Measurements from ENCODE around the gene SLC22A9. TPM values are rescaled to one million over a fixed set of nuclear protein-coding genes. Genes with fewer than 3 reads are reported as not detected.

SLC22A9 gene
- total RNA-seq, 1 experiment from 2014 or later: not detected

DNA sequence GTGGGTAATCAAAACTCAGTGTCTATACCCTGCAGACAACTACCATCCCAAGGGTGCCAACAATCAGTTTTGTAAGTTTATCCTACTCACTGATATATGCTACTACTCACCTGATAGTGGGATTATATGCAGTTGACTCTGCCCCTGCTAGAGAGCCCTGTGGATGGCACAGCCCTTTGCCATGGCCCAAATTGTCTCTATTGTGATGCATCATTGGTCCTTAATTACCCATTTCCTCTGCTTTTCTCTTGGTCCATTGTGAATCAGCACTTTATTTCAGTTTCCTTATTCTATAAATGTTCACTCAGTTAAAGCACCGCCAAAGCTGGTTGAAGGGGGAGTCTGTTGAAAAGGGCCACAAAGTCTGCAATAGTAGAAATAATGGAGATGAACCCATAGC lies 79.1 kb downstream of the SLC22A9 start:
- WGBS (ENCODE audit: extremely low coverage, insufficient read length, low lambda C conversion rate): no CpG with 5 or more reads among the region's 1 CpG
- H3K27me3 ChIP-seq (ENCODE audit: insufficient read depth, low read length): no peaks in the 10 kb centered on the region
- TF ChIP-seq, protein P1, sequence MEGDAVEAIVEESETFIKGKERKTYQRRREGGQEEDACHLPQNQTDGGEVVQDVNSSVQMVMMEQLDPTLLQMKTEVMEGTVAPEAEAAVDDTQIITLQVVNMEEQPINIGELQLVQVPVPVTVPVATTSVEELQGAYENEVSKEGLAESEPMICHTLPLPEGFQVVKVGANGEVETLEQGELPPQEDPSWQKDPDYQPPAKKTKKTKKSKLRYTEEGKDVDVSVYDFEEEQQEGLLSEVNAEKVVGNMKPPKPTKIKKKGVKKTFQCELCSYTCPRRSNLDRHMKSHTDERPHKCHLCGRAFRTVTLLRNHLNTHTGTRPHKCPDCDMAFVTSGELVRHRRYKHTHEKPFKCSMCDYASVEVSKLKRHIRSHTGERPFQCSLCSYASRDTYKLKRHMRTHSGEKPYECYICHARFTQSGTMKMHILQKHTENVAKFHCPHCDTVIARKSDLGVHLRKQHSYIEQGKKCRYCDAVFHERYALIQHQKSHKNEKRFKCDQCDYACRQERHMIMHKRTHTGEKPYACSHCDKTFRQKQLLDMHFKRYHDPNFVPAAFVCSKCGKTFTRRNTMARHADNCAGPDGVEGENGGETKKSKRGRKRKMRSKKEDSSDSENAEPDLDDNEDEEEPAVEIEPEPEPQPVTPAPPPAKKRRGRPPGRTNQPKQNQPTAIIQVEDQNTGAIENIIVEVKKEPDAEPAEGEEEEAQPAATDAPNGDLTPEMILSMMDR (conservative IDR thresholded peaks at IDR 0.05): no peak
- no peak overlapping the region for H2BK5ac ChIP-seq (ENCODE audit: insufficient read length, low read length)
- DNase-seq: peak; percentile 65
- no peak overlapping the region for H2BK12ac ChIP-seq (ENCODE audit: insufficient read length, low read depth, low read length)
- H2BK15ac ChIP-seq (ENCODE audit: low read depth, low read length): no peak overlapping the region
- no peak overlapping the region for H4K8ac ChIP-seq (replicated peaks; ENCODE audit: insufficient read length, low read depth, low read length)
- Mint-ChIP-seq H3K9me3 (peaks cover 11 to 37% of the 10 kb centered on the region in 2 experiments), H3K27me3 (ENCODE audit: low read depth) (no peaks in the 10 kb centered on the region), H3K4me1 (peaks cover 27 to 63% of the 10 kb centered on the region in 2 experiments), H3K27ac (peak overlapping the region in 2 of 3 experiments; percentile 36 to 80; a peak in 4 of 7 replicates), H3K36me3 (ENCODE audit: insufficient read depth in 1 of 3, low read depth in 3 of 3) (peaks cover 4 to 21% (median 17%) of the 10 kb centered on the region in 3 experiments), H3K4me3 (peak overlapping the region in 1 of 2 experiments; percentile 10; a peak in 1 of 5 replicates)
- H3T11ph ChIP-seq (ENCODE audit: low read length): no peak overlapping the region
- no peaks in the 10 kb centered on the region for H3K9me3 ChIP-seq (ENCODE audit: control insufficient read depth, low read depth, low read length)
- H3K27ac ChIP-seq (ENCODE audit: insufficient read length, low read depth, low read length): peak overlapping the region; percentile 80
- H2BK20ac ChIP-seq (ENCODE audit: low read depth, low read length, poor library complexity, severe bottlenecking): no peak overlapping the region
- H2AK5ac ChIP-seq (ENCODE audit: insufficient read length, low read length): no peak overlapping the region
- no peaks in the 10 kb centered on the region for H4K20me1 ChIP-seq (ENCODE audit: control insufficient read depth, insufficient read depth, insufficient read length)
- H2AFZ ChIP-seq (ENCODE audit: low read length): no peak overlapping the region
- H3K14ac ChIP-seq (ENCODE audit: insufficient read depth, low read length): no peak overlapping the region
- no peak overlapping the region for H3K56ac ChIP-seq (ENCODE audit: insufficient read length, low read depth, low read length)
- H3K9ac ChIP-seq (ENCODE audit: extremely low read depth, insufficient read length, low read length): no peak overlapping the region
- H4K5ac ChIP-seq (ENCODE audit: insufficient read length, low read depth, low read length): no peak overlapping the region
- H3K18ac ChIP-seq (ENCODE audit: insufficient read length, low read depth, low read length): no peak overlapping the region
- H4K91ac ChIP-seq (ENCODE audit: insufficient read length, low read depth, low read length): no peak overlapping the region
- no peaks in the 10 kb centered on the region for H3K79me1 ChIP-seq (ENCODE audit: insufficient read depth, low read depth, low read length, poor library complexity, severe bottlenecking)
- no peaks in the 10 kb centered on the region for H3K79me2 ChIP-seq (ENCODE audit: insufficient read depth, low read length)
- H3K23ac ChIP-seq (ENCODE audit: insufficient read length, low read depth, low read length): no peak overlapping the region
- no peak overlapping the region for H3K4ac ChIP-seq (ENCODE audit: low read depth, low read length)
- peak overlapping the region; percentile 16 for H3K4me2 ChIP-seq (ENCODE audit: insufficient read depth, insufficient read length, low read length)
- no peak overlapping the region for H2BK120ac ChIP-seq (ENCODE audit: low read depth, low read length, poor library complexity, severe bottlenecking)
- no peaks in the 10 kb centered on the region for H3K23me2 ChIP-seq (ENCODE audit: insufficient read length, low read depth, low read length, poor library complexity, severe bottlenecking)
- H3K4me1 ChIP-seq (ENCODE audit: insufficient read depth, low read length): peaks cover 8% of the 10 kb centered on the region; the same call in 1 of the 2 replicates
